Gastroesophageal sphincter (tissue), 3 donors: ENCODE measurements around the gene FSD2.

Experiments
- CTCF ChIP-seq, 4 experiments: fragments of 200-600 bp in 2 of 4; fragments of 450-650 bp in 2 of 4; sonication (generic) in 1 of 4; IDR thresholded peaks; one replicate each; pipeline ENCODE4 v1.5.1; 2017 to 2019; ENCODE audit warnings: antibody characterized with exemption in 4 of 4, mild to moderate bottlenecking in 2 of 4, moderate library complexity in 2 of 4
- POLR2A ChIP-seq, 2 donors: fragments of 450-650 bp; IDR thresholded peaks; one replicate each; pipeline ENCODE4 v1.6.1; 2017; ENCODE audit warnings: antibody characterized with exemption in 2 of 2, mild to moderate bottlenecking in 2 of 2, moderate library complexity in 1 of 2
- POLR2AphosphoS5 ChIP-seq: sonication (generic); formaldehyde crosslinking; IDR thresholded peaks from one replicate; pipeline ENCODE4 v1.6.1; 2017; ENCODE audit warnings: antibody characterized with exemption

GRCh38 chr15:82798531-82799166 lies 7.2 kb downstream of the FSD2 start:
- TF ChIP-seq CTCF (IDR thresholded peaks at IDR 0.05) (no peak), POLR2A (IDR thresholded peaks at IDR 0.05) (no peak), POLR2AphosphoS5 (no peak)
